Measurements from ENCODE around the gene PNKD. TPM values are rescaled to one million over a fixed set of nuclear protein-coding genes. Genes with fewer than 3 reads are reported as not detected.
A peak's percentile ranks its signal among the peaks of the same experiment; 100 is the strongest.

The PNKD gene
- total and polyA plus RNA-seq, 2 experiments from 2014 or later = 28.2 to 83.3 TPM

DNA sequence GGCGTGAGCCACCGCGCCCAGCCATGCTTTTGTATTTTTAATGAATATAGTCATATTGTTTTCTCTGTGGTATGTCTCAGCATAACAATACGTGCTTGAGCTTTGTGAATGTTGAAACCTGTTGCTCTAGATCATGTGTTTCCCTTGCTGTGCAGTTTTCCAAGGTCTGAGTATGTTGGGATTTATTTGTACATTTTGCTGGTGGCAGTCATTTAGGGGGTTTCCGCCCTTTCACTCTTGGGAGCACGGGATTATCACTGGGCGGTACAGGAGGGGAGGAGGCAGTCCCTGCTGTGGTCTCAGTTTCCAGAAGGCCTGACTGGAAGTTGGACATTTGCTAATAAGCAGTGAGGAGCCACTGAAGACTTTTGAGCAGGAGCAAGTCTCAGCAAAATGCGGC lies 61.4 kb downstream of the PNKD start:
- DNase-seq (ENCODE audit: low spot score) = no peak
- Histone ChIP-seq H3K36me3 (ENCODE audit: insufficient read depth) (no peaks in the 10 kb centered on the region), H3K4me3 (no peak overlapping the region), H3K27ac (ENCODE audit: low read depth) (no peak overlapping the region), H3K4me1 (ENCODE audit: insufficient read depth) (peaks cover 14% of the 10 kb centered on the region), H3F3A (replicated peaks; ENCODE audit: low read depth) (no peaks in the 10 kb centered on the region), H3K9me2 (ENCODE audit: insufficient read depth) (no peaks in the 10 kb centered on the region), H2AFZ (no peak overlapping the region), H3K4me2 (no peak overlapping the region), H4K20me1 (replicated peaks; ENCODE audit: insufficient read depth) (no peaks in the 10 kb centered on the region), H3K27me3 (ENCODE audit: insufficient read depth) (no peaks in the 10 kb centered on the region), H3K79me2 (replicated peaks; ENCODE audit: insufficient read depth) (no peaks in the 10 kb centered on the region)
- no peak for ATAC-seq
- Mint-ChIP-seq H3K4me1 (peaks cover 39% of the 10 kb centered on the region), H3K9me3 (no peaks in the 10 kb centered on the region), H3K4me3 (no peak overlapping the region), H3K27ac (peak overlapping the region; percentile 56), H3K36me3 (ENCODE audit: low read depth) (no peaks in the 10 kb centered on the region), H3K27me3 (ENCODE audit: insufficient read depth, low read depth, poor library complexity) (peaks cover 8% of the 10 kb centered on the region)
- no peak for TF ChIP-seq REST (IDR thresholded peaks at IDR 0.05; ENCODE audit: unreplicated experiment)

- Mint-ChIP-seq H3K4me1 (peaks cover 34% of the 10 kb centered on the region), H3K9me3 (no peaks in the 10 kb centered on the region), H3K4me3 (no peak overlapping the region), H3K36me3 (ENCODE audit: low read depth) (no peaks in the 10 kb centered on the region), H3K27ac (peak overlapping the region; percentile 56), H3K27me3 (ENCODE audit: insufficient read depth, low read depth, poor library complexity) (peaks cover 8% of the 10 kb centered on the region)
- DNase-seq (ENCODE audit: low spot score) = no peak
- Histone ChIP-seq H3K4me1 (ENCODE audit: insufficient read depth) (peaks cover 14% of the 10 kb centered on the region), H3K4me2 (no peak overlapping the region), H3K27ac (ENCODE audit: low read depth) (no peak overlapping the region), H2AFZ (no peak overlapping the region), H3F3A (replicated peaks; ENCODE audit: low read depth) (no peaks in the 10 kb centered on the region), H3K36me3 (ENCODE audit: insufficient read depth) (no peaks in the 10 kb centered on the region), H3K27me3 (ENCODE audit: insufficient read depth) (no peaks in the 10 kb centered on the region), H3K79me2 (replicated peaks; ENCODE audit: insufficient read depth) (no peaks in the 10 kb centered on the region), H3K4me3 (no peak overlapping the region), H3K9me2 (ENCODE audit: insufficient read depth) (no peaks in the 10 kb centered on the region), H4K20me1 (replicated peaks; ENCODE audit: insufficient read depth) (no peaks in the 10 kb centered on the region)
- peak; percentile 39 for ATAC-seq
- TF ChIP-seq JUNB (IDR thresholded peaks at IDR 0.05; ENCODE audit: unreplicated experiment) (no peak), EZH2phosphoT487 (IDR thresholded peaks at IDR 0.05; ENCODE audit: unreplicated experiment) (no peak), ZNF462 (CRISPR knock-in tag; IDR thresholded peaks at IDR 0.05) (no peak), CTCF (conservative IDR thresholded peaks at IDR 0.05; ENCODE audit: low read depth in 2 of 2) (no peak), ZNF114 (CRISPR knock-in tag; IDR thresholded peaks at IDR 0.05) (no peak), CREB1 (CRISPR knock-in tag; IDR thresholded peaks at IDR 0.05; ENCODE audit: low read depth) (no peak), STAT1 (IDR thresholded peaks at IDR 0.05; ENCODE audit: unreplicated experiment) (no peak), ZNF331 (CRISPR knock-in tag; IDR thresholded peaks at IDR 0.05; ENCODE audit: low read depth) (no peak), EZH2 (IDR thresholded peaks at IDR 0.05; ENCODE audit: low read depth, unreplicated experiment) (no peak)
Observed at GRCh38 chr2:218332288-218332687, 62.0 kb downstream of the PNKD start.
